Pons (tissue), 1 donor: ENCODE measurements around the gene N4BP2.
"Not testable (repeated sequence)": the region's sequence is repeated elsewhere in the genome, so short reads cannot be mapped to it uniquely, and the experiment has no call there.

Source experiments
- DNase-seq: peaks from one replicate; pipeline ENCODE4 v3.0.0-alpha.2; 2016; ENCODE audit warnings: low spot score

The N4BP2 gene

GRCh38 chr4:40087799-40088366 is 31.2 kb downstream of the N4BP2 start:
- no peak for DNase-seq

- DNase-seq: not testable (repeated sequence)
Measured at GRCh38 chr4:40093400-40093799, 36.8 kb downstream of the N4BP2 start.

GRCh38 chr4:40099010-40099409 is 42.4 kb downstream of the N4BP2 start:
- DNase-seq: peak; percentile 35

GRCh38 chr4:40107150-40107549 is 50.5 kb downstream of the N4BP2 start:
- not testable (repeated sequence) for DNase-seq

GRCh38 chr4:40112027-40112792 is 55.6 kb downstream of the N4BP2 start:
- no peak for DNase-seq

- DNase-seq: no peak
Measured at GRCh38 chr4:40114206-40114605, 57.6 kb downstream of the N4BP2 start.

- DNase-seq: no peak
Measured at GRCh38 chr4:40118861-40119260, 62.2 kb downstream of the N4BP2 start.

GRCh38 chr4:40119344-40119743 is 62.7 kb downstream of the N4BP2 start:
- no peak for DNase-seq

GRCh38 chr4:40121515-40121914 is 64.9 kb downstream of the N4BP2 start:
- DNase-seq: peak; percentile 76

- no peak for DNase-seq
Measured at GRCh38 chr4:40122941-40123340, 66.3 kb downstream of the N4BP2 start.

GRCh38 chr4:40124690-40125089 is 68.0 kb downstream of the N4BP2 start:
- DNase-seq: no peak

GRCh38 chr4:40130401-40131036 is 73.9 kb downstream of the N4BP2 start:
- no peak for DNase-seq

- DNase-seq: no peak
Measured at GRCh38 chr4:40132816-40133215, 76.2 kb downstream of the N4BP2 start.

GRCh38 chr4:40134206-40134917 is 77.7 kb downstream of the N4BP2 start:
- no peak for DNase-seq

GRCh38 chr4:40136202-40136601 is 79.6 kb downstream of the N4BP2 start:
- DNase-seq: not testable (repeated sequence)

GRCh38 chr4:40140196-40140595 is 83.5 kb downstream of the N4BP2 start:
- DNase-seq: no peak

- not testable (repeated sequence) for DNase-seq
Measured at GRCh38 chr4:40140597-40140996, 83.9 kb downstream of the N4BP2 start.

GRCh38 chr4:40143926-40144508 is 87.4 kb downstream of the N4BP2 start:
- no peak for DNase-seq

- no peak for DNase-seq
Measured at GRCh38 chr4:40144716-40145115, 88.1 kb downstream of the N4BP2 start.

- DNase-seq: not testable (repeated sequence)
Measured at GRCh38 chr4:40147490-40147889, 90.8 kb downstream of the N4BP2 start.

GRCh38 chr4:40149960-40150385 is 93.3 kb downstream of the N4BP2 start:
- peak; percentile 71 for DNase-seq

GRCh38 chr4:40150932-40151331 is 94.3 kb downstream of the N4BP2 start:
- no peak for DNase-seq
